DMS79 treated with DMSO at 0.1 percent for 48 hours (cell line): Measurements from ENCODE around the gene SLC16A14.
A peak's percentile ranks its signal among the peaks of the same experiment; 100 is the strongest.
"Not testable (repeated sequence)": the region's sequence is repeated elsewhere in the genome, so short reads cannot be mapped to it uniquely, and the experiment has no call there.

Experiments
- DNase-seq: peaks from one replicate; lab custom pipeline; 2025; lab: John Stamatoyannopoulos, UW

SLC16A14 gene

GRCh38 chr2:230068651-230069055 lies at the start of gene SLC16A14:
Gene SLC16A14, minus strand, starts transcription at chr2:230068924. Its CDS starts 9,572 bp downstream, at chr2:230059352.
- DNase-seq: peak; percentile 81

DNA sequence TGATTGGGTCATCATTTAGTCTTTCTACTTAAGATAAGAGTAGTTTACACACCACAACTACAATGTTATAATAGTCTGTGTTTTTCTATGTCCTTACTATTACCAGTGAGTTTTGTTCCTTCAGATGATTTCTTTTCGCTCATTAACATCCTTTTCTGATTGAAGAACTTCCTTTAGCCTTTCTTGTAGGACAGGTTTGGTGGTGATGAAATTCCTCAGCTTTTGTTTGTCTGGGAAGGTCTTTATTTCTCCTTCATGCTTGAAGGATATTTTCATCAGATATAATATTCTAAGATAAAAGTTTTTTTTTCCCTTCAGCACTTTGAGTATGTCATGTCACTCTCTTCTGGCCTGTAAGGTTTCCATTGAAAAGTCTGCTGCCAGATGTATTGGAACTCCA lies 38.0 kb upstream of the SLC16A14 start:
- no peak for DNase-seq

DNA sequence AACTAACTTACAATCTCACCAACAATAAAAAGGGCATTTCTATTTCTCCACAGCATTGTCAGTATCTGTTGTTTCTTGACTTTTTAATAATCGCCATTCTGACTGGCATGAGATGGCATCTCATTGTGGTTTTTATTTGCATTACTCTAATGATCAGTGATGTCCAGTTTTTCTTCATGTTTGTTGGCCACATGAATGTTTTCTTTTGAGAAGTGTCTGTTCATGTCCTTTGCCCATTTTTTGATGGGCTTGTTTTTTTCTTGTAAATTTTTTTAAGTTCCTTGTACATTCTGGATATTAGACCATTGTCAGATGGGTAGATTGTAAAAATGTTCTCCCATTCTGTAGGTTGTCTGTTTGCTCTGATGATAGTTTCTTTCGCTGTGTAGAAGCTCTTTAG lies 33.2 kb upstream of the SLC16A14 start:
- not testable (repeated sequence) for DNase-seq

DNA sequence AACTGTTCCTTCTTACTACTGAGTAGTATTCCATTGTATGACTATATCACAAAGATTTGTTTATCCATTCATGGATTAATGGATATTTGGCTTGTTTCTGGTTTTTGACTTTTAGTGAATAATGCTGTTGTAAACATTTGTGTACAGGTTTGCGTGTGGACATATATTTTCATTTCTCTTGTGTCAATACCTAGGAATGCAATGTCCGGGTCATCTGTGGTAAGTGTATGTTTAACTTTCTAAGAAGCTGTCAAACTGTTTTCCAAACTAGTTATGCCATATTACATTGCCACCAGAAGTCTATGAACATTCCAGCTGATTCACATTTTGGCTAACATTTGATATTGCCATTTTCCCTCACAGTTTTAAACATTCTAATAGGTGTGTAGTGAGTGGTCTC lies 29.1 kb upstream of the SLC16A14 start:
- DNase-seq: no peak

DNA sequence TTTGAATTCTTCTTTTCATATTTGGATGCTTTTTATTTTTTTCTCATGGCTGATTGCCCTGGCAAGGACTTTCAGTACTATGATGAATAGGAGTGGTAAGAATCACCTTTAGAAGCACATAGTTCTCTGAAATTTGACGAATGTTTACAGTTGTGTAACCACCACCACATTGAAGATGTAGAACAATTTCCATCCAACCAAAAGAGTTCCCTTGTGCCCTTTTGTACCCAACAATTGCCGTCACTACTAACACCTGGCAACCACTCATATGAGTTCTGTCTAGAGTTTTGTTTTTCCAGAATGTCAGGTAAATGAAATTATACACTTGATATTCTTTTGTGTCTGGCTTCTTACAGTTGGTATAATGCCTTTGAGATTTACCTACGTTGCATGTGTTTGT lies 28.7 kb upstream of the SLC16A14 start:
- DNase-seq: no peak

GRCh38 chr2:230090967-230091366 lies 22.2 kb upstream of the SLC16A14 start:
- DNase-seq: no peak

DNA sequence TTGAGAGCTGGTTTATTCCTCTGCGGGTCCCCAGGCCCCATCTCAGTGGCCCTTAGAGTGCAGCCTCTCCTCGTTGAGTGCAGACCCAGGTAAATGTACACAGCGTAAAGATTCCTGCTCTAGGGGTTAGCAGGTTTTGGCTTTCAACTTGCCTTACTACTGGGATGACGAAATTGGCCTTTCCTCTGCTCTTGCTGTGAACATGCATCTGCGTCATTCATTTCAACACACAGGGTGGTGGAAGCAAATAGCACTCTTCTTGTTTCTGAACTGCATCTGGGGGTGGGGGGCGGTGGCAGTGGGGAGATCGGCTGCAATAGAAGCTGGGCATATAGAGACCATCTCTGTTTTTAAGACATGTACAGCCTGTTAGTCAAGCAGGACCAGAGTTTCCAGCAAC lies 16.5 kb upstream of the SLC16A14 start:
- DNase-seq: no peak

DNA sequence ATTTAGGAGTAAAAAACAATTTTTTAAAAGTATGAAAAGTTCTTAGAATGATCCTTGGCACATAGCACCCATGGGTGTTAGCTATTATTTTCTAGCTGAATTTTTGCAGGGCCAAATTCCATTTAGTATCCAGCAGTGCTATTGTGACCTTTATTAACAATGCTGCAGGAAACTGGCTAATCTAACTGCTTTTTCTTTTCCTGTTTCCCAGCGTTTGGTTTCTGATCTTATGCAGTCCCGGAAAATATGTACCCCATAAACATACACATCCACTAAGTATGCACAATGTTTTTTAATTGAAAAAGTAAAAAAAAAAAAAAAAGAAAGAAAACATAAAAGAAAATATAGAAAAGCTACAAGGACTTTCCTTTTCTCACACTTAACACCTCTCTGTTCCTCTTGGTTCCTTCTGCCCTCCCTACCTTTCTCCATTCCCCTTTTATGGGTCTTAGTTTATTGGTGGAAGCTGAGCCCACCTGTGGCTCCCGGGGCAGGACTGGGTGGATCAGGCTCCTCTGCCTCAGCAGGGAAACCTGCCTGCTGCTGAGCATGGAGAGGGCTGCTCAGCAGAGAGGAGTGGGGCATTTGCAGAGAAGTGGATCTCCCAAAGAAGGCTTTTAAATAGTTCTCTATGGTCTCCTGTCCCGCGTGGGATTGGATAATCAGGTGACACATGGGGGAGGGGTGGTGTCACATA lies 9.3 kb upstream of the SLC16A14 start:
- DNase-seq: no peak

- DNase-seq: no peak
Observed at GRCh38 chr2:230076819-230077218, 8.1 kb upstream of the SLC16A14 start.

DNA sequence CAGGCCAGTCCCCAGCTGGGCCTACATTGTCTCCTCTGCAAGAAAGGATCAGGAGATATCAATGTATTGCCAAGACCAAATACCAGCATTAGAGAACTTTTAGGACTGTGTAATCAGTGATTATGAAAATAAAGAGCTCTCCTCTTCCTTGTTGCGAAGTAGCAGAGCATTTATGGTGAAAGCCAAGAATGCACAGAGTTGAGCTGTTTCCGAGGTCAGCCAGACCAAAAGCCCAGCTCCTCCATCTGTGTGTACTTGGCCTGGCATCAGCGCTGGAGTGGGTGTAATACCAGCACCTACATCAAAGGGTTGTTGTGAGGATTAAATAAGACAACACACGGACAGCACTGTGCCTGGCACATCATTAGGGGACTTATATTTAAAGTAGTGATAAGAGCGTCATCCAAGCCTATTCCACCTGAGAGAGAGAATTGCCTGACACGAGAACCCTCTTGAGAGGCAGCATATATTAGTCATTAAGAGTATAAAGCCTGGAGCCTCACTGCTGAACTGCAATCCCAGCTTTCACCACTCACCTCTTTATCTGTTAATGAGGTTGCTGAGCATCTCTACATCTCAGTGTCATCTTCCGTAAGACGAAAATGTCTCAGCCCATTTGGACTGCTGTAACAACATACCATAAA lies 7.4 kb upstream of the SLC16A14 start:
- no peak for DNase-seq

DNA sequence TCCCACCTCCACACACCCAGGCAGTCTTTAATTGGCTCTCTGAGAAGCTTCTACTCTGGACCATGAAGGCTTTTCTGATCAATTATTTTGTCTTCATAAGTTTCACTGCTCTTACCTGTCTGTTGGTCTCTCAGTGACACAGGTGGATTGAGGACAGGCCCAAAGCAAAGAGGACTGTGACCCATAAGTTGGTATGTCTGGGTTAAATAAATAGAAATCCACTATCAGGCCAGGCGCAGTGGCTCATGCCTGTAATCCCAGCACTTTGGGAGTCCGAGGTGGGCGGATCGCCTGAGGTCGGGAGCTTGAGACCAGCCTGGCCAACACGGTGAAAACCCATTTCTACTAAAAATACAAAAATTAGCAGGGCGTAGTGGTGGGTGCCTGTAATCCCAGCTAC lies 2.7 kb upstream of the SLC16A14 start:
- DNase-seq: no peak

- no peak for DNase-seq
Observed at GRCh38 chr2:230069402-230069801, 678 bp upstream of the SLC16A14 start.

GRCh38 chr2:230068016-230068650 lies 591 bp downstream of the SLC16A14 start:
- peak; percentile 25 for DNase-seq

GRCh38 chr2:230060672-230061293 lies 7.9 kb downstream of the SLC16A14 start:
- no peak for DNase-seq

GRCh38 chr2:230053753-230054478 lies 14.8 kb downstream of the SLC16A14 start:
- DNase-seq: no peak

DNA sequence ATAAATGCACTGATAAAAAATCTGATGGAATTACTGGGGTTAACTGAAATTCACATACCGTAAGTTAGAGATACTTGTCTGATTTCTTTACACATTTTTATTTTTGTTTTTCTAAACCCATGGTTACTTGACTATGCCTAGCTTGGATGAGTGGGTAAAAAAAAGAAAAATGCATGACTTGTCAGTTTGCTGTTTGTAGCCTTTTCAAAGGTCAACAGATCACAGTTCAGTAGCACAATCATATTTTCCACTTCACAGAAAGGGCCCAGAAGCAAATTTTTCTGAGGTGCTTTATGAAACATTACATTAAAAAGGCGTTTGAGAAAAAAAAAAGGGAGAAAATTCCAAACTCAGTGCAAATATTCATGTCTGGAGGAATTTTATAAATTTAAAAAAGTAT lies 16.4 kb downstream of the SLC16A14 start:
- no peak for DNase-seq

DNA sequence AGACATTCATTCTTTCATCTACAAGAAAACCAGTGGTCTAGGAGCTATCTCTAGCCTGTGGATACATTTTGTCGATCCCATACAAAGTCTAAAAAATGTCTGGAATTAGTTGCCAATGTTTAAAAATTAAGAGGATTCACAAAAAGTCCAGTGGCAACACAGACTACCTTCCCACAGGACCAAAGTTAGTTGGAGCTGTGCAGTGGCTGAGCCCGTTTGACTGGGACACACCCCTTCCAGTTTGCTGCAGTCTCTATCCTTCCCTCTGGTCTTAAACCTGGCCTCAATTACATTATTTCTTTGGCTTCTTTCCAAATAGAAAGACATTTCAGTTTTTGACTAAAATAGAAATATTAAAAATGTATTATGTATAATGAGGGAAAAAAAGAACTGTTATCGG lies 18.6 kb downstream of the SLC16A14 start:
- no peak for DNase-seq

- no peak for DNase-seq
Observed at GRCh38 chr2:230048010-230048671, 20.6 kb downstream of the SLC16A14 start.

- no peak for DNase-seq
Observed at GRCh38 chr2:230046491-230046890, 22.2 kb downstream of the SLC16A14 start.

DNA sequence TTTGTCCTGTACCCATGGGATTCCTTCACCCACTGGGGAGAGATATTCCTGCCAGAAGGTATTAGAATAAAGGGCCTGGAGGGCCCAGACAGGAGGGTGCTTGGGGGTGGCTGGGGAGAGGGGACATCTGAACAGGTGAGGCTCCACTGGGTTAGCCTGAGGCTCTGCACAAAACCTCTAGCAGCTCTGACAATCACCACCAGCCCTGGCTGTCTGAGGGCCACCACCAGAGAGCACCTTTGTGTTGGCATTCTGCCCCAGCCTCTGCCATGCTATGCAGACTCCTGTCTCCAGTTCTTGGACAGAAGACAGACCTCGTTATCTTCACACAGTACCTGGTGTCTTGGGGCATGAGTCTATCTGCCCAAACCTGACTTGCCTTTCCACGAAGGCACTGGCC lies 25.3 kb downstream of the SLC16A14 start:
- DNase-seq: no peak

- no peak for DNase-seq
Observed at GRCh38 chr2:230043025-230043424, 25.7 kb downstream of the SLC16A14 start.

GRCh38 chr2:230042195-230042594 lies 26.5 kb downstream of the SLC16A14 start:
- no peak for DNase-seq
